GM18951 (cell line): ENCODE data around the gene AKAP14.
"Not testable (repeated sequence)": the region's sequence is repeated elsewhere in the genome, so short reads cannot be mapped to it uniquely, and the experiment has no call there.

Experiments used
- POLR2A ChIP-seq: IDR thresholded peaks from 4 replicates; pipeline ENCODE4 v1.6.1; 2011; ENCODE audit warnings: mild to moderate bottlenecking; ENCODE audit not compliant: insufficient read length, insufficient read depth; ENCODE audit errors: extremely low read depth
- in situ Hi-C: fragments of 300-500 bp; cut with MboI; formaldehyde crosslinking; loops from one replicate; pipeline ENCODE4 v1.12.0; 2022; ENCODE audit warnings: low sequenced_read_pairs, mixed read lengths, inconsistent platforms; ENCODE audit not compliant: unreplicated experiment

The AKAP14 gene

GRCh38 chrX:119887721-119888425, 7.8 kb upstream of the AKAP14 start:
- in situ Hi-C loops: no loop called here
- TF ChIP-seq POLR2A: no peak

GRCh38 chrX:119890626-119891025, 5.1 kb upstream of the AKAP14 start:
- in situ Hi-C loops: not testable (repeated sequence)

GRCh38 chrX:119891961-119892692, 3.6 kb upstream of the AKAP14 start:
- in situ Hi-C loops: not testable (repeated sequence)

- no peak for TF ChIP-seq POLR2A
- in situ Hi-C loops: no loop called here
These were observed 3.4 kb downstream of the AKAP14 start for GRCh38 chrX:119899125-119899524.

- in situ Hi-C loops: no loop called here
- no peak for TF ChIP-seq POLR2A
These were observed 5.3 kb downstream of the AKAP14 start for GRCh38 chrX:119900976-119901375.

GRCh38 chrX:119916310-119916709, 20.6 kb downstream of the AKAP14 start:
- in situ Hi-C loops: no loop called here
- no peak for TF ChIP-seq POLR2A

- in situ Hi-C loops: no loop called here
- no peak for TF ChIP-seq POLR2A
These were observed 22.2 kb downstream of the AKAP14 start for GRCh38 chrX:119917877-119918276.

GRCh38 chrX:119919835-119920585, 24.3 kb downstream of the AKAP14 start:
- no peak for TF ChIP-seq POLR2A
- in situ Hi-C loops: no loop called here

- in situ Hi-C loops: not testable (repeated sequence)
These were observed 26.7 kb downstream of the AKAP14 start for GRCh38 chrX:119922391-119922790.

- in situ Hi-C loops: no loop called here
- no peak for TF ChIP-seq POLR2A
These were observed 39.7 kb downstream of the AKAP14 start for GRCh38 chrX:119935215-119935874.

- in situ Hi-C loops: no loop called here
These were observed 45.6 kb downstream of the AKAP14 start for GRCh38 chrX:119941336-119941735.

GRCh38 chrX:119942173-119942819, 46.6 kb downstream of the AKAP14 start:
- in situ Hi-C loops: no loop called here
- TF ChIP-seq POLR2A: no peak

More at GRCh38 chrX:119941336-119941735, 45.6 kb downstream of the AKAP14 start:
- TF ChIP-seq POLR2A: no peak

GRCh38 chrX:119942831-119943184, 47.1 kb downstream of the AKAP14 start:
- in situ Hi-C loops: no loop called here
- TF ChIP-seq POLR2A: no peak
